ENCODE results near the gene VGF.

GRCh38 chr7:101179117-101179516, 13.7 kb upstream of the VGF start:
- no peak for TF ChIP-seq POLR2AphosphoS5 (IDR thresholded peaks at IDR 0.05; ENCODE audit: borderline replicate concordance, low read depth, low read length)
- TF ChIP-seq EZH2 (IDR thresholded peaks at IDR 0.05) = no peak

Data from SK-N-MC (cell line).